GM12878 (cell line): ENCODE measurements around the gene RTF2.

Source experiments
- CHD1 ChIP-seq: IDR thresholded peaks from 2 replicates; pipeline ENCODE4 v1.6.1; 2012; ENCODE audit warnings: low read depth, low read length, improper control_type of control experiment
- EP300 ChIP-seq, 2 experiments: fragments of 150-350 bp in 1 of 2; IDR thresholded peaks; 2 replicates each; pipeline ENCODE4 v1.6.1; 2011 to 2012; ENCODE audit warnings: low read depth in 2 of 2, low read length in 2 of 2, borderline replicate concordance in 1 of 2, improper control_type of control experiment in 1 of 2, inconsistent platforms in 1 of 2; ENCODE audit not compliant: control insufficient read depth in 1 of 2
- EZH2 ChIP-seq: IDR thresholded peaks from 2 replicates; pipeline ENCODE4 v1.6.1; 2012; ENCODE audit warnings: low read depth, mild to moderate bottlenecking, control low read depth, inconsistent platforms, low read length, borderline replicate concordance; ENCODE audit not compliant: control insufficient read depth
- SIN3A ChIP-seq: IDR thresholded peaks from 2 replicates; pipeline ENCODE4 v1.6.1; 2012; ENCODE audit warnings: low read depth, low read length, improper control_type of control experiment
- SMC3 ChIP-seq: IDR thresholded peaks from 2 replicates; pipeline ENCODE4 v1.6.1; 2011; ENCODE audit warnings: low read length, improper control_type of control experiment, borderline replicate concordance
- SUZ12 ChIP-seq: fragments of 200-600 bp; sonication (generic); IDR thresholded peaks from one replicate; pipeline ENCODE4 v1.6.1; 2018; ENCODE audit warnings: antibody characterized with exemption, mild to moderate bottlenecking; ENCODE audit not compliant: unreplicated experiment
- TF ChIP-seq, protein P1 (sequence below), 3 experiments: IDR thresholded peaks in 2 of 3; conservative IDR thresholded peaks in 1 of 3; 2 replicates each; pipeline ENCODE4 v1.5.1; 2011; ENCODE audit warnings: low read depth in 3 of 3, low read length in 3 of 3, mild to moderate bottlenecking in 3 of 3, control low read depth in 2 of 3, moderate library complexity in 2 of 3, inconsistent platforms in 1 of 3, mixed read lengths in 1 of 3; ENCODE audit not compliant: control insufficient read depth in 2 of 3, insufficient read depth in 1 of 3; ENCODE audit errors: extremely low read depth in 1 of 3
- TF ChIP-seq, protein P2 (sequence below): IDR thresholded peaks from 2 replicates; pipeline ENCODE4 v1.6.1; 2012; ENCODE audit warnings: low read depth, low read length, improper control_type of control experiment

DNA sequence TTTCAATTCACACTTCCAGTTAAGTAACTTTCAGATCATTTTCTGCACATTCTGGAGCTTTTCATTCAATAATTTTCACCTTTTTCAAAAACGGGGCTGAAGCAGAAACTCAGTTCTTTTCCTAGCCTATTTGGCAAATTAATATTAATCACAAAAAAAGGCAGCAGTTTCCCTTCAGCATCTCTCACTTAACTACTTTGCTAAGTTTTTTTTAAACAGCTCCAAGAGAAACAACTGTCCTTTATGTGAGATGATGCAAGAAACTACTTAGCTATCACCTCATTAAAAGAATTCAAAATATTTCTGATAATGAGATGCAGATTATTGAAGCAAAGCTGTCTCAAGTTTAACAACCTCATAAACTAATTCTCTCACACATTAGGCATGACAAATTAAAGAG lies 44.5 kb upstream of the RTF2 start:
- TF ChIP-seq EZH2 (no peak), SUZ12 (no peak), SMC3 (no peak), CHD1 (no peak), EP300 (IDR thresholded peaks at IDR 0.05; ENCODE audit: borderline replicate concordance in 1 of 2, control insufficient read depth in 1 of 2, low read depth in 2 of 2, low read length in 2 of 2) (no peak), SIN3A (no peak)
- TF ChIP-seq, protein P1, sequence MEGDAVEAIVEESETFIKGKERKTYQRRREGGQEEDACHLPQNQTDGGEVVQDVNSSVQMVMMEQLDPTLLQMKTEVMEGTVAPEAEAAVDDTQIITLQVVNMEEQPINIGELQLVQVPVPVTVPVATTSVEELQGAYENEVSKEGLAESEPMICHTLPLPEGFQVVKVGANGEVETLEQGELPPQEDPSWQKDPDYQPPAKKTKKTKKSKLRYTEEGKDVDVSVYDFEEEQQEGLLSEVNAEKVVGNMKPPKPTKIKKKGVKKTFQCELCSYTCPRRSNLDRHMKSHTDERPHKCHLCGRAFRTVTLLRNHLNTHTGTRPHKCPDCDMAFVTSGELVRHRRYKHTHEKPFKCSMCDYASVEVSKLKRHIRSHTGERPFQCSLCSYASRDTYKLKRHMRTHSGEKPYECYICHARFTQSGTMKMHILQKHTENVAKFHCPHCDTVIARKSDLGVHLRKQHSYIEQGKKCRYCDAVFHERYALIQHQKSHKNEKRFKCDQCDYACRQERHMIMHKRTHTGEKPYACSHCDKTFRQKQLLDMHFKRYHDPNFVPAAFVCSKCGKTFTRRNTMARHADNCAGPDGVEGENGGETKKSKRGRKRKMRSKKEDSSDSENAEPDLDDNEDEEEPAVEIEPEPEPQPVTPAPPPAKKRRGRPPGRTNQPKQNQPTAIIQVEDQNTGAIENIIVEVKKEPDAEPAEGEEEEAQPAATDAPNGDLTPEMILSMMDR (IDR thresholded peaks at IDR 0.05 in 2 of 3, conservative IDR thresholded peaks at IDR 0.05 in 1 of 3; ENCODE audit: control insufficient read depth in 2 of 3, extremely low read depth in 1 of 3, insufficient read depth in 1 of 3, low read depth in 3 of 3, low read length in 3 of 3): no peak
- TF ChIP-seq, protein P2, sequence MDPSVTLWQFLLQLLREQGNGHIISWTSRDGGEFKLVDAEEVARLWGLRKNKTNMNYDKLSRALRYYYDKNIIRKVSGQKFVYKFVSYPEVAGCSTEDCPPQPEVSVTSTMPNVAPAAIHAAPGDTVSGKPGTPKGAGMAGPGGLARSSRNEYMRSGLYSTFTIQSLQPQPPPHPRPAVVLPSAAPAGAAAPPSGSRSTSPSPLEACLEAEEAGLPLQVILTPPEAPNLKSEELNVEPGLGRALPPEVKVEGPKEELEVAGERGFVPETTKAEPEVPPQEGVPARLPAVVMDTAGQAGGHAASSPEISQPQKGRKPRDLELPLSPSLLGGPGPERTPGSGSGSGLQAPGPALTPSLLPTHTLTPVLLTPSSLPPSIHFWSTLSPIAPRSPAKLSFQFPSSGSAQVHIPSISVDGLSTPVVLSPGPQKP: no peak
